Measurements from ENCODE around the gene GCDH.

GCDH gene

GRCh38 chr19:12867120-12868099 lies 23.6 kb upstream of the GCDH start:
- TF ChIP-seq POLR2AphosphoS5 (IDR thresholded peaks at IDR 0.05; ENCODE audit: low read depth, low read length) (no peak), TAF1 (IDR thresholded peaks at IDR 0.05; ENCODE audit: borderline replicate concordance, insufficient read depth, low read length) (no peak), FOXP2 (optimal IDR thresholded peaks at IDR 0.05; ENCODE audit: borderline replicate concordance, extremely low read depth, extremely low read length, insufficient read depth) (no peak), SIN3A (IDR thresholded peaks at IDR 0.05; ENCODE audit: borderline replicate concordance, insufficient read depth, low read length) (no peak)
- TF ChIP-seq, protein P1, sequence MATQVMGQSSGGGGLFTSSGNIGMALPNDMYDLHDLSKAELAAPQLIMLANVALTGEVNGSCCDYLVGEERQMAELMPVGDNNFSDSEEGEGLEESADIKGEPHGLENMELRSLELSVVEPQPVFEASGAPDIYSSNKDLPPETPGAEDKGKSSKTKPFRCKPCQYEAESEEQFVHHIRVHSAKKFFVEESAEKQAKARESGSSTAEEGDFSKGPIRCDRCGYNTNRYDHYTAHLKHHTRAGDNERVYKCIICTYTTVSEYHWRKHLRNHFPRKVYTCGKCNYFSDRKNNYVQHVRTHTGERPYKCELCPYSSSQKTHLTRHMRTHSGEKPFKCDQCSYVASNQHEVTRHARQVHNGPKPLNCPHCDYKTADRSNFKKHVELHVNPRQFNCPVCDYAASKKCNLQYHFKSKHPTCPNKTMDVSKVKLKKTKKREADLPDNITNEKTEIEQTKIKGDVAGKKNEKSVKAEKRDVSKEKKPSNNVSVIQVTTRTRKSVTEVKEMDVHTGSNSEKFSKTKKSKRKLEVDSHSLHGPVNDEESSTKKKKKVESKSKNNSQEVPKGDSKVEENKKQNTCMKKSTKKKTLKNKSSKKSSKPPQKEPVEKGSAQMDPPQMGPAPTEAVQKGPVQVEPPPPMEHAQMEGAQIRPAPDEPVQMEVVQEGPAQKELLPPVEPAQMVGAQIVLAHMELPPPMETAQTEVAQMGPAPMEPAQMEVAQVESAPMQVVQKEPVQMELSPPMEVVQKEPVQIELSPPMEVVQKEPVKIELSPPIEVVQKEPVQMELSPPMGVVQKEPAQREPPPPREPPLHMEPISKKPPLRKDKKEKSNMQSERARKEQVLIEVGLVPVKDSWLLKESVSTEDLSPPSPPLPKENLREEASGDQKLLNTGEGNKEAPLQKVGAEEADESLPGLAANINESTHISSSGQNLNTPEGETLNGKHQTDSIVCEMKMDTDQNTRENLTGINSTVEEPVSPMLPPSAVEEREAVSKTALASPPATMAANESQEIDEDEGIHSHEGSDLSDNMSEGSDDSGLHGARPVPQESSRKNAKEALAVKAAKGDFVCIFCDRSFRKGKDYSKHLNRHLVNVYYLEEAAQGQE (IDR thresholded peaks at IDR 0.05; ENCODE audit: insufficient read depth in 1 of 2, low read depth in 2 of 2, low read length in 2 of 2), result no peak

- TF ChIP-seq TAF1 (IDR thresholded peaks at IDR 0.05; ENCODE audit: borderline replicate concordance, insufficient read depth, low read length), result no peak
- no peak for TF ChIP-seq SIN3A (IDR thresholded peaks at IDR 0.05; ENCODE audit: borderline replicate concordance, insufficient read depth, low read length)
- no peak for TF ChIP-seq FOXP2 (optimal IDR thresholded peaks at IDR 0.05; ENCODE audit: borderline replicate concordance, extremely low read depth, extremely low read length, insufficient read depth)
- no peak for TF ChIP-seq POLR2AphosphoS5 (IDR thresholded peaks at IDR 0.05; ENCODE audit: low read depth, low read length)
- TF ChIP-seq, protein P1 (IDR thresholded peaks at IDR 0.05; ENCODE audit: insufficient read depth in 1 of 2, low read depth in 2 of 2, low read length in 2 of 2), result no peak
Measured at GRCh38 chr19:12868540-12869112, 22.3 kb upstream of the GCDH start.

GRCh38 chr19:12871681-12872080 lies 19.3 kb upstream of the GCDH start:
- TF ChIP-seq POLR2AphosphoS5 (IDR thresholded peaks at IDR 0.05; ENCODE audit: low read depth, low read length) (no peak), SIN3A (IDR thresholded peaks at IDR 0.05; ENCODE audit: borderline replicate concordance, insufficient read depth, low read length) (no peak), TAF1 (IDR thresholded peaks at IDR 0.05; ENCODE audit: borderline replicate concordance, insufficient read depth, low read length) (no peak), FOXP2 (optimal IDR thresholded peaks at IDR 0.05; ENCODE audit: borderline replicate concordance, extremely low read depth, extremely low read length, insufficient read depth) (no peak)
- TF ChIP-seq, protein P1 (IDR thresholded peaks at IDR 0.05; ENCODE audit: insufficient read depth in 1 of 2, low read depth in 2 of 2, low read length in 2 of 2), result no peak

DNA sequence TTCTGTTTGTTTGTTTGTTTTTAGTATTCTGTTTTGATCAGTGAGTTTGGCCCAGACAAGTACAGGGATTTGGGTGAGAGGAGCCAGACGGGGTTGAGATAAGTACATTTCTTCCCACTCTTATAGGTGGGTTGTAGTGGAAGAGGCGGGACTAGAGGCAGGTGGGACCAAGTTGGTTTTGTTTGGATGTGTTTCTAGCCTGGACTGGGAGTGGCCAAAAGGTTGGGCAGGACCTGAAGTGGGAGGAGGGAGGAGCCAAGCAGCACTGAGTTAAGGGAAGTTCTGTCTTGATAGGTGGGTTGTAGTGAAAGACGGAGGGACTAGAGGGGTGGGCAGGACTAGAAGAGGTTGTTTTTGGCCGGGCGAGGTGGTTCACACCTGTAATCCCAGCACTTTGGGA lies 18.7 kb upstream of the GCDH start:
- no peak for TF ChIP-seq POLR2AphosphoS5 (IDR thresholded peaks at IDR 0.05; ENCODE audit: low read depth, low read length)
- TF ChIP-seq, protein P1 (IDR thresholded peaks at IDR 0.05; ENCODE audit: insufficient read depth in 1 of 2, low read depth in 2 of 2, low read length in 2 of 2), result no peak
- TF ChIP-seq TAF1 (IDR thresholded peaks at IDR 0.05; ENCODE audit: borderline replicate concordance, insufficient read depth, low read length), result no peak
- TF ChIP-seq SIN3A (IDR thresholded peaks at IDR 0.05; ENCODE audit: borderline replicate concordance, insufficient read depth, low read length), result no peak
